ENCODE measurements around the gene FAM234A.

- TF ChIP-seq CTCF (conservative IDR thresholded peaks at IDR 0.05; ENCODE audit: low read depth, low read length) (no peak), EZH2 (IDR thresholded peaks at IDR 0.05; ENCODE audit: borderline replicate concordance, low read depth, low read length, poor library complexity, severe bottlenecking) (no peak)
Measured at GRCh38 chr16:265002-265529, 30.4 kb downstream of the FAM234A start.

Measured in A673 (cell line).